Lower lobe of right lung (tissue), 2 donors: ENCODE measurements around the gene DAGLA. TPM values are rescaled to one million over a fixed set of nuclear protein-coding genes. Genes with fewer than 3 reads are reported as not detected.
A peak's percentile ranks its signal among the peaks of the same experiment; 100 is the strongest.

Experiments used
- ATAC-seq, 2 donors: fragments of 200-7000 bp; cut with Tn5 transposase; one replicate each; pipeline ENCODE4 v1.9.1; 2020 to 2022; ENCODE audit warnings: mild to moderate bottlenecking in 2 of 2, moderate library complexity in 2 of 2
- DNase-seq: peaks from one replicate; pipeline ENCODE4 v3.0.0-alpha.2; 2020
- H3K27ac ChIP-seq: fragments of 200-600 bp; one replicate; pipeline ENCODE4 v1.8.0; 2022
- H3K27me3 ChIP-seq: fragments of 200-600 bp; one replicate; pipeline ENCODE4 v1.8.0; 2022; ENCODE audit warnings: low read depth
- H3K36me3 ChIP-seq: fragments of 200-600 bp; one replicate; pipeline ENCODE4 v1.8.0; 2022; ENCODE audit warnings: mild to moderate bottlenecking
- H3K4me1 ChIP-seq: fragments of 200-600 bp; one replicate; pipeline ENCODE4 v1.8.0; 2022
- H3K4me3 ChIP-seq: fragments of 200-600 bp; one replicate; pipeline ENCODE4 v1.8.0; 2022; ENCODE audit warnings: mild to moderate bottlenecking
- H3K9me3 ChIP-seq: fragments of 200-600 bp; one replicate; pipeline ENCODE4 v1.8.0; 2022
- intact Hi-C: fragments of 100-400 bp; cut with DNase I; formaldehyde crosslinking; loops from one replicate; pipeline ENCODE4 v1.11.0; 2022
- total RNA-seq: library from RNA; stranded (reverse); fragmentation: NEBNext Ultra II Directional; extraction: Animal tissue kit (Norgen Biotek cat#: 25700); gene quantifications from one replicate; pipeline ENCODE4 v1.2.1, GENCODE V29; 2021
- TF ChIP-seq, protein P1 (sequence below): fragments of 200-600 bp; IDR thresholded peaks from one replicate; pipeline ENCODE4 v1.8.0; 2022; ENCODE audit warnings: antibody characterized with exemption, mild to moderate bottlenecking
- donor health status: DM: no; HTN: yes; CAD: no; lungs with severe emphysema.

Gene DAGLA
- total RNA-seq, 1 donor from 2014 or later, result 7.1 TPM

DNA sequence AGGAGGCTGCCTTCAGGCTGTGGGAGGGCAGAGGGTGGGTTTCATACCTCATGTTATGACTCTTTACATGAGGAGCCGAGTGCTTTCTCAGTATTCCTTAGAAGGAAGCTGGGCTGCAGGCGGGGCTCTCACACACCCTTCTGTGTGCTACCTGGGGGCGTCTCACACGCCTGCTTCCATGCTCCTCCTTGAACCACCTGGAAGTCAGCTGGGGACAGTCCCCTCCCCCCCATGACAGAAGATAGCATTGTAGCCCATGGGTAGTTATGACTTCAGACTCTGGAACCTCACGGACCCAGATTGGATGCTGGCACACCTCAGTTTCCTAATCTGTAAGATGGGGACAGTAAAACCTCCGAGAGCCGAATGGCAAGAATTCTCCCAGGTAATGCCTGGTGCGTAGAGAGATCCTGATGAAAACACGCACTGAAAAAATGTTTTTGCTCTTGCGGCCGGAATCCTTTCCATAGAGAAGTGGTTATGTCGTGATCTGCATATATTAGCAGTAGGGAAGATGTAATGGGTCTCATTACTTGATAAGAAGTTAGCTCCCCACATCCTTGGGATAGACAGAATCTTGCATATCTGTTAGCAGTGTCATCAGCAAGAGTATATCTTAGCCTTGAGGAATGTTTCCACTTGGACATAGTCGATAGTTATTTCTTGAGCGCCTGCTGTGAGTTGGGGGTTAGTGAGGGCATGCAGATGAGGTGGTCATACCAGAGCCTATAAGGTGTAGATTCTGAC is 4.9 kb downstream of the DAGLA start:
- Histone ChIP-seq H3K27ac (no peak overlapping the region), H3K9me3 (no peaks in the 10 kb centered on the region), H3K4me3 (no peak overlapping the region), H3K27me3 (peaks cover 21% of the 10 kb centered on the region), H3K4me1 (peaks cover 26% of the 10 kb centered on the region), H3K36me3 (no peaks in the 10 kb centered on the region)
- TF ChIP-seq, protein P1, sequence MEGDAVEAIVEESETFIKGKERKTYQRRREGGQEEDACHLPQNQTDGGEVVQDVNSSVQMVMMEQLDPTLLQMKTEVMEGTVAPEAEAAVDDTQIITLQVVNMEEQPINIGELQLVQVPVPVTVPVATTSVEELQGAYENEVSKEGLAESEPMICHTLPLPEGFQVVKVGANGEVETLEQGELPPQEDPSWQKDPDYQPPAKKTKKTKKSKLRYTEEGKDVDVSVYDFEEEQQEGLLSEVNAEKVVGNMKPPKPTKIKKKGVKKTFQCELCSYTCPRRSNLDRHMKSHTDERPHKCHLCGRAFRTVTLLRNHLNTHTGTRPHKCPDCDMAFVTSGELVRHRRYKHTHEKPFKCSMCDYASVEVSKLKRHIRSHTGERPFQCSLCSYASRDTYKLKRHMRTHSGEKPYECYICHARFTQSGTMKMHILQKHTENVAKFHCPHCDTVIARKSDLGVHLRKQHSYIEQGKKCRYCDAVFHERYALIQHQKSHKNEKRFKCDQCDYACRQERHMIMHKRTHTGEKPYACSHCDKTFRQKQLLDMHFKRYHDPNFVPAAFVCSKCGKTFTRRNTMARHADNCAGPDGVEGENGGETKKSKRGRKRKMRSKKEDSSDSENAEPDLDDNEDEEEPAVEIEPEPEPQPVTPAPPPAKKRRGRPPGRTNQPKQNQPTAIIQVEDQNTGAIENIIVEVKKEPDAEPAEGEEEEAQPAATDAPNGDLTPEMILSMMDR, result no peak
- DNase-seq (no peak), ATAC-seq (no peak)
- intact Hi-C loops, result loop anchor here (10.0 kb wide), 1 partner anchor 50 kb away; no protein-coding TSS in a partner anchor

DNA sequence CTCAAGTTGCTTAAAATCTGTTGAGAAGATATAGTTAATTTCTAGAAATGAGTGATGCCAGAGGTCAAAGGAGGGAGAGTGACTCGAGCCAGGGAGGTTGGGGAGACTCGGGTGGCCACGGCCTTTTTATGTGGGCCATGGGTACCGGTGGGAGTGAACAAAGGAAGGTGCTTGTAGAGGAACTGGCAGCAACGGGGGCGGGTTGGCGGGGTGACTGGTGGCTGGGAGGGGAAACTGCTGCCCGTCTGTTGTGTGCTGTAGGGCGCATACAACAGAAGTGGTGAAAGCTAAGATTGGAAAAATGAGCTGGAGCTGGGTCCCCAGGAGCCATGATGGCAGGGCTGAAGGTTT is 5.4 kb downstream of the DAGLA start:
- Histone ChIP-seq H3K36me3 (no peaks in the 10 kb centered on the region), H3K9me3 (no peaks in the 10 kb centered on the region), H3K27me3 (peaks cover 20% of the 10 kb centered on the region), H3K4me3 (no peak overlapping the region), H3K4me1 (peaks cover 26% of the 10 kb centered on the region), H3K27ac (no peak overlapping the region)
- DNase-seq (peak; percentile 63), ATAC-seq (no peak)
- intact Hi-C loops, result loop anchor here (10.0 kb wide), 1 partner anchor 49 kb away; no protein-coding TSS in a partner anchor
- TF ChIP-seq, protein P1, result no peak

GRCh38 chr11:61686066-61686465 is 5.9 kb downstream of the DAGLA start:
- peaks cover 26% of the 10 kb centered on the region for H3K4me1 ChIP-seq

DNA sequence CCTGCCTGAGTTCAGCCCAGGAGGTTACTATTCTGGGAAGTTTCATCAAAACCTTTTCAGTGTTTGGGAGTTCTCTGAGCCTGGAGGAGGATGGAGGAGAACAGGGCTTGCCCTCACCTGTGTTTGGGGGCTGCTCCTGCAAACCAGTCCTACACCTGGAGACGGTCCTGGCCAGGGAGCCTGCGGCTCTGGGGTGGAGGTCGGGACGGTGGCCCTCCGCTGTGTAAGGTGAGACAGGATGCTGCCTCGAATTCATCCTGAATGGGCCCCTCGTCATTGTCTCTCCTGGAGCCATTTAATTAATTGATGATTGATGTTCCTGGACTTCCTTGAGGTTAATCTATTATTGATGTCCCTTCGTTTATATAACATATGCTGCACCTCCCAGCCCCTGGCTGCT is 6.3 kb downstream of the DAGLA start:
- Histone ChIP-seq H3K4me3 (no peak overlapping the region), H3K9me3 (no peaks in the 10 kb centered on the region), H3K4me1 (peaks cover 26% of the 10 kb centered on the region), H3K27me3 (peaks cover 15% of the 10 kb centered on the region), H3K36me3 (no peaks in the 10 kb centered on the region), H3K27ac (no peak overlapping the region)
- DNase-seq, result no peak
- ATAC-seq, result no peak
- TF ChIP-seq, protein P1, result no peak
- intact Hi-C loops, result loop anchor here (10.0 kb wide), 1 partner anchor 48 kb away; no protein-coding TSS in a partner anchor

More at GRCh38 chr11:61686066-61686465, 5.9 kb downstream of the DAGLA start:
- intact Hi-C loops, result loop anchor here (10.0 kb wide), 1 partner anchor 49 kb away; no protein-coding TSS in a partner anchor
- no peak overlapping the region for H3K4me3 ChIP-seq
- no peak for ATAC-seq
- no peak overlapping the region for H3K27ac ChIP-seq
- peaks cover 15% of the 10 kb centered on the region for H3K27me3 ChIP-seq
- H3K9me3 ChIP-seq, result no peaks in the 10 kb centered on the region
- TF ChIP-seq, protein P1, result no peak
- DNase-seq, result no peak
- H3K36me3 ChIP-seq, result no peaks in the 10 kb centered on the region

GRCh38 chr11:61687420-61687819 is 7.2 kb downstream of the DAGLA start:
- no peak for ATAC-seq
- TF ChIP-seq, protein P1, result no peak
- Histone ChIP-seq H3K9me3 (no peaks in the 10 kb centered on the region), H3K4me3 (no peak overlapping the region), H3K27me3 (peaks cover 15% of the 10 kb centered on the region), H3K36me3 (no peaks in the 10 kb centered on the region), H3K27ac (no peak overlapping the region), H3K4me1 (peaks cover 26% of the 10 kb centered on the region)
- no peak for DNase-seq
- intact Hi-C loops, result loop anchor here (10.0 kb wide), 1 partner anchor 47 kb away; no protein-coding TSS in a partner anchor
